Right atrium auricular region (tissue), 2 donors: Measurements from ENCODE around the gene SDSL. TPM values are rescaled to one million over a fixed set of nuclear protein-coding genes. Genes with fewer than 3 reads are reported as not detected.

Experiments used
- DNase-seq: peaks from one replicate; pipeline ENCODE4 v3.0.0-alpha.2; 2019; ENCODE audit warnings: low spot score
- H3K27ac ChIP-seq, 2 donors: fragments of 200-600 bp; sonication (generic); 1 replicate in 1 of 2; 2 replicates in 1 of 2; pipeline ENCODE4 v1.5.1; 2016 to 2019
- H3K27me3 ChIP-seq, 2 donors: fragments of 200-600 bp; sonication (generic); one replicate each; pipeline versions ENCODE4 v1.5.1 to v1.6.0; 2017 to 2019
- H3K36me3 ChIP-seq: fragments of 200-600 bp; sonication (generic); one replicate; pipeline ENCODE4 v1.5.1; 2016
- H3K4me1 ChIP-seq, 2 donors: fragments of 200-600 bp; sonication (generic); one replicate each; pipeline versions ENCODE4 v1.5.1 to v1.6.0; 2017 to 2019
- H3K4me3 ChIP-seq, 2 donors: fragments of 200-600 bp; sonication (generic); 1 replicate in 1 of 2; 2 replicates in 1 of 2; pipeline ENCODE4 v1.5.1; 2017 to 2019; ENCODE audit warnings: mild to moderate bottlenecking in 1 of 2, moderate library complexity in 1 of 2
- H3K9me3 ChIP-seq, 2 donors: fragments of 200-600 bp; sonication (generic); one replicate each; pipeline ENCODE4 v1.5.1; 2019
- total RNA-seq, 2 donors: library from RNA; depleted of rRNA; stranded (reverse); fragments of >200 nt; gene quantifications; one replicate each; pipeline ENCODE4 v1.1.0, GENCODE V29; 2016
- TF ChIP-seq, protein P1 (sequence below), 2 donors: fragments of 200-600 bp; sonication (generic); IDR thresholded peaks; one replicate each; pipeline ENCODE4 v1.5.1; 2019; ENCODE audit warnings: antibody characterized with exemption in 2 of 2

The SDSL gene
- total RNA-seq, 2 donors from 2014 or later, result 2.8 to 5.5 TPM

DNA sequence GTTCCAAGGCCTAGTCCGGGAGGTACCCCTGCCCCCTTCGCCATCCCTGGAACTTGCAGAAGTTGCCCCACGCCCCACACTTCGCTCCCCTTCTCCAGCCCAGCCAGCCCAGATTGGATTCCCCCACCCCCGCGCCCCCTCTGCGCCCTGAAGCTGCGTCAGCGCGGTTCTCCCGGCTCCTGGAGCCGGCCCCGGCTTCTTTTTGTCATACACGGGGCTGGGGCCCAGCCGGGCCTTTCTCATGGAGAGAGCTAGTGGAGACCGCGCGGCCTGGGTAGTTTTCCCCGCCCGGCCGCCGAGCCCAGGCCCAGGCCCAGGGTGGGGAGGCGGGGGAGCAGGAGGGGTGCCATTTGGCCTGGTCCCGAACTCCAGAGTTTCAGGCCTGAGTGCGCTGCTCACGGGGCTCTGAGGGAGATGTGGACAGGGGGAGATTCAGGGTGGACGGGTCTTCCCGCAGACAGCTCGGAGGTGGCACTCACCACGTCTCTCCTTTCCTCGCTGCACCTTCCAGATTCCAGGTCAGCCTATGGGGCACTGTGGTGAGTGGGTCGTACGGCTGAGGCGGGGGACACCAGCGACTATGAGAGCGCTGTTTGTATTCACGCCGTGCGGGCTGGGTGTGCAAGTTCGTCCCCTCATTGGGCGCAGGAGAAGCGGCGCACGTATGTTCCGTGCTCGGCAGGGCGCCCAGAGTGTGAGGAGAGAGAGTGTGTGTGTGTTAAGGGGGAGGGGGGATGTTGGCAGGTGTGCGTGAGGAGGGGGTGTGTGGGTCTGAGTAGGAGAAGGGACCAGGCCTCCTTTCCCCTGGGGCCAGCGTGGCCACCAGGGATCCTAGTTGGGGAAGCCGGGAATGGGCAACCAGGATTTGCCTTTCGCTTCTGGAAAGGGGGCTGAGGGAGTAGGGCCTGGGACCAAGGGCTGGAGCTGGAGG, 50.3 kb downstream of the SDSL start:
- TF ChIP-seq, protein P1, sequence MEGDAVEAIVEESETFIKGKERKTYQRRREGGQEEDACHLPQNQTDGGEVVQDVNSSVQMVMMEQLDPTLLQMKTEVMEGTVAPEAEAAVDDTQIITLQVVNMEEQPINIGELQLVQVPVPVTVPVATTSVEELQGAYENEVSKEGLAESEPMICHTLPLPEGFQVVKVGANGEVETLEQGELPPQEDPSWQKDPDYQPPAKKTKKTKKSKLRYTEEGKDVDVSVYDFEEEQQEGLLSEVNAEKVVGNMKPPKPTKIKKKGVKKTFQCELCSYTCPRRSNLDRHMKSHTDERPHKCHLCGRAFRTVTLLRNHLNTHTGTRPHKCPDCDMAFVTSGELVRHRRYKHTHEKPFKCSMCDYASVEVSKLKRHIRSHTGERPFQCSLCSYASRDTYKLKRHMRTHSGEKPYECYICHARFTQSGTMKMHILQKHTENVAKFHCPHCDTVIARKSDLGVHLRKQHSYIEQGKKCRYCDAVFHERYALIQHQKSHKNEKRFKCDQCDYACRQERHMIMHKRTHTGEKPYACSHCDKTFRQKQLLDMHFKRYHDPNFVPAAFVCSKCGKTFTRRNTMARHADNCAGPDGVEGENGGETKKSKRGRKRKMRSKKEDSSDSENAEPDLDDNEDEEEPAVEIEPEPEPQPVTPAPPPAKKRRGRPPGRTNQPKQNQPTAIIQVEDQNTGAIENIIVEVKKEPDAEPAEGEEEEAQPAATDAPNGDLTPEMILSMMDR (IDR thresholded peaks at IDR 0.05), result no peak
- H3K36me3 ChIP-seq, result no peaks in the 10 kb centered on the region
- H3K9me3 ChIP-seq, result no peaks in the 10 kb centered on the region
- no peak overlapping the region for H3K27ac ChIP-seq
- H3K27me3 ChIP-seq, result peaks cover 29 to 55% of the 10 kb centered on the region in 2 donors
- DNase-seq, result no peak
- H3K4me1 ChIP-seq, result peaks cover 0 to 14% of the 10 kb centered on the region in 2 donors
- no peak overlapping the region for H3K4me3 ChIP-seq

DNA sequence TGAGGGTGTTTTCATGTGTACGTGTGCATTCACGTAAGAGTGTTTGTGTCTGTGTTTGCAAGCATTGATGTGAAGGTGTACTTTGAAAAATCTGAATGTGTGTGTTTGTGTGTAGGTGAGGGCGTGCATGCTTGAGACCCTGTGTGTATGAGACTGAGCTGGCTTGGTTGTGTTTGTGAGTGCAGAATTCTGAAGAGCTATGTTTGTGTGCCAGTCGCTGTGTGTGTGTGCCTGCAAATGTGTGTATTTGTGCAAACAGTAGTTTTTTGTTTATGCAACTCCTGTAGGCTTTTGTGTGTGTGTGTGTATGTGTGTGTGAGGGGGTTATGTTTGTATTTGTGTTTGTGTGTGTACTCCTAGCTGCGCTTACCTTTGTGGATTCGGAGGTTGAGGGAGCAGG, 51.2 kb downstream of the SDSL start:
- H3K27me3 ChIP-seq, result peaks cover 26 to 55% of the 10 kb centered on the region in 2 donors
- no peaks in the 10 kb centered on the region for H3K36me3 ChIP-seq
- H3K27ac ChIP-seq, result no peak overlapping the region
- peaks cover 0 to 4% of the 10 kb centered on the region in 2 donors for H3K4me1 ChIP-seq
- no peaks in the 10 kb centered on the region for H3K9me3 ChIP-seq
- DNase-seq, result no peak
- H3K4me3 ChIP-seq, result no peak overlapping the region
- TF ChIP-seq, protein P1 (IDR thresholded peaks at IDR 0.05), result no peak

GRCh38 chr12:113473942-113474341, 51.8 kb downstream of the SDSL start:
- Histone ChIP-seq H3K27ac (no peak overlapping the region), H3K27me3 (peaks cover 28 to 56% of the 10 kb centered on the region in 2 donors), H3K4me1 (peaks cover 0 to 4% of the 10 kb centered on the region in 2 donors), H3K9me3 (no peaks in the 10 kb centered on the region), H3K4me3 (no peak overlapping the region), H3K36me3 (no peaks in the 10 kb centered on the region)
- TF ChIP-seq, protein P1 (IDR thresholded peaks at IDR 0.05), result no peak
- no peak for DNase-seq

GRCh38 chr12:113474635-113475436, 52.7 kb downstream of the SDSL start:
- DNase-seq, result no peak
- TF ChIP-seq, protein P1 (IDR thresholded peaks at IDR 0.05), result no peak
- Histone ChIP-seq H3K27ac (no peak overlapping the region), H3K9me3 (no peaks in the 10 kb centered on the region), H3K4me1 (peaks cover 0 to 4% of the 10 kb centered on the region in 2 donors), H3K4me3 (no peak overlapping the region), H3K27me3 (peaks cover 32 to 53% of the 10 kb centered on the region in 2 donors), H3K36me3 (no peaks in the 10 kb centered on the region)

DNA sequence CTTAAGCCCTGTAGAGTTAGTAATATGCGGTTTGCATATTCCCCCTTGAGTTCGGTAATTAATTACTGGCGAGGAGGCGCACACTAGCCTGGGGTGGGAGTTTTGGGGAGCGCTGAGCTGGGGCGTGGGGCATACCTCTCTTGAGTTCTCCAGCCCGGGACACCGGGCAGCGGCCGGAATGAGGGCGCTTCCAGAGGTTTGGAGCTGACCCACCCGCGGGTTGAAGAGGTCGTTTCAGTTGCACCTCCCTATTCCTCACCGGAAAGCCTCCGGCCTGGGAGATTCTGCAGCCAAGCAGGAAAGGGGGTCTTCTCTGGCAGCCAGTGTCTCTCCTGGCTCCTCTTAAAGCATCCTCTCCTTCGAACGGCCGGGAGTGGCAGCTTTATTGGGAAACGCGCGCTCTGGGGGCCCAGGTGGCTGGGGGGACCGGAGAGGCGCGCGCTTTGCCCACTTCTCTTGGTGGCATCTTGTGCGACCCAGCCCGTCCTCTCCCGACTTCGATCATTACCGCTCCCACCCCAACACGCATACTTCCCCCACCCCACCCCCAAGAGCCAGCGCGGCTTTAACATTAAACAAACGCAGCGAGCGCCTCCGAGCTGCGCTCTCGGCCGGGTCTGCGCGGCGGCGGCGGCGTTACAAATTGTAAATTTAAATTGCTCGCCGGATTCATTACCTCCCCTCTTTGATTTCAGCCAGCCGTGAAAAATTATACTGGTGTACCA, 53.4 kb downstream of the SDSL start:
- Histone ChIP-seq H3K4me1 (peaks cover 0 to 4% of the 10 kb centered on the region in 2 donors), H3K9me3 (no peaks in the 10 kb centered on the region), H3K27me3 (peaks cover 32 to 45% of the 10 kb centered on the region in 2 donors), H3K4me3 (no peak overlapping the region), H3K27ac (no peak overlapping the region), H3K36me3 (no peaks in the 10 kb centered on the region)
- DNase-seq, result no peak
- TF ChIP-seq, protein P1 (IDR thresholded peaks at IDR 0.05), result no peak
